ENCODE data around the gene POU2AF2. TPM values are rescaled to one million over a fixed set of nuclear protein-coding genes. Genes with fewer than 3 reads are reported as not detected.

POU2AF2 gene
- total RNA-seq, 1 donor from 2014 or later: not detected

DNA sequence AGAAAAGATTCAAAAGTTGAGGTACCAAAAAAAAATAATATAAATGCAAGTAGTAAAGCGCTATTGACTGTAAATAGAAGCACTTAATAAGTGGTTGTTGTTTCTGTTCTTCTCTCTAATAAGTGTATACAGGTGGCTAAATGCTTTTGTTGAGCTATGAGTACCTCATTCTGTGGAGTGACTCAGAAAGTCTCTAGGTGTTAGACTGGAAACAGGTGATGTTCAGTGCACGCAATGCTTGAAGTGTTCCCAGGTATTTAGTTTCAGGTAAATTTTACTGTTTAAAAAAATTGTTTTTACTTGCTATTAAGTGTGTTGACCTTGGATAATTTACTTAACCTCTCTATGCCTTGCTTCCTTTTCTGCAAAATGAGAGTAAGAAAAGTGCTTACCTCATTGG, 77.0 kb downstream of the POU2AF2 start:
- intact Hi-C loops (cut with DNase I): no loop called here
- no peak for DNase-seq (ENCODE audit: low spot score)

- DNase-seq (ENCODE audit: low spot score): no peak
- intact Hi-C loops (cut with DNase I): no loop called here
Measured at GRCh38 chr11:111324277-111324720, 78.8 kb downstream of the POU2AF2 start.

DNA sequence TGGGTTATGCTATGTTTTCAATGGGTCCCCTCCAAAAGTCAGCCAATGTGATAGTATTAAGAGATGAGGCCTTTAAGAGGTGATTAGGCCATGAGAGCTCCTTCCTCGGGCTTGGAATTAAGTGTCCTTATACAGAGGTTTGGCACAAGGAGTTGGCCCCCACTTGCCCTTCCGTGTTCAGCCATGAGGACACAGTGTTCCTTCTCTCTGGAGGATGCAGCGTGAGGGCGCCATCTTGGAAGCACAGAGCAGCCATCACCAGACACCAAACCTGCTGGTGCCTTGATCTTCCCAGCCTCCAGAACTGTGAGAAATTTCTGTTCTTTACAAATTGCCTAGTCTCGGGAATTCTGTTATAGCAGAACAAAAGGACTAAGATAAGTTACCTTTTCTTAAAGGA, 79.7 kb downstream of the POU2AF2 start:
- intact Hi-C loops (cut with DNase I): no loop called here
- no peak for DNase-seq (ENCODE audit: low spot score)

- intact Hi-C loops (cut with DNase I): no loop called here
- DNase-seq (ENCODE audit: low spot score): no peak
Measured at GRCh38 chr11:111326824-111327223, 81.3 kb downstream of the POU2AF2 start.

DNA sequence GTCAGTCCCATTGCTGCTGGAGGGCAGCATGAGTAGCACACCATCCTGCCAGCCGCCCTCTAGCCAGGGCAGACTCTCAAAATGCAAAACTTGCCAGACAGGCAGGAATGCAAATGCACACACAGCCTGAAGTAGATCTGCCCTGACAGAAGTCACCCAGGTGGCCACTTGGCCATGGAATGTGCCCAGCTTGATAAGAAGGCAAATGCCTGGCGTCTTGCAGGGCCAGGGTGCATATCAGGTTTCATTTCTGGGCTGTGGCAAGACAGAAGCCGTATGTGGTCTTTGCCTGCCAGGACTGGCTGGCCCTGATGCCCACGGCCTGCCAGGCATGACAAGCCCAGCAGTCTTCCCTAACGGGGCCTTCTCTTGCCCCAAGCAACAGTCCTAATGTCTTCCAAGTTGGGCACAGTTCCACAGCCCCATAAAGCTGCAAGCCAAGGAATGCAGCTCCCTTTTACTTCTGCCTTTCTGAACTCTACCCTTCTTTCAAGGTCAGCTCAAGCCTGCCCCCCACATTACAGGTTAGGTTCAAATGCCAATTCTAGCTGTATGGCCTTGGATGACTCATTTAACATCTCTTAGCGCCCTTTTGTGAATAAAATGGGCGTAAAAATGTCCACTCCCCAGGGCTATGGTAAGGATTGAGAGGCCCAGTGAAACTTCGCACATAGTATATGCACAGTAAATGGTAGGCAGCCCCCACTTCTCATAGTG, 82.5 kb downstream of the POU2AF2 start:
- intact Hi-C loops (cut with DNase I): no loop called here
- no peak for DNase-seq (ENCODE audit: low spot score)

GRCh38 chr11:111329306-111330204, 84.0 kb downstream of the POU2AF2 start:
- intact Hi-C loops (cut with DNase I): no loop called here
- DNase-seq (ENCODE audit: low spot score): no peak

DNA sequence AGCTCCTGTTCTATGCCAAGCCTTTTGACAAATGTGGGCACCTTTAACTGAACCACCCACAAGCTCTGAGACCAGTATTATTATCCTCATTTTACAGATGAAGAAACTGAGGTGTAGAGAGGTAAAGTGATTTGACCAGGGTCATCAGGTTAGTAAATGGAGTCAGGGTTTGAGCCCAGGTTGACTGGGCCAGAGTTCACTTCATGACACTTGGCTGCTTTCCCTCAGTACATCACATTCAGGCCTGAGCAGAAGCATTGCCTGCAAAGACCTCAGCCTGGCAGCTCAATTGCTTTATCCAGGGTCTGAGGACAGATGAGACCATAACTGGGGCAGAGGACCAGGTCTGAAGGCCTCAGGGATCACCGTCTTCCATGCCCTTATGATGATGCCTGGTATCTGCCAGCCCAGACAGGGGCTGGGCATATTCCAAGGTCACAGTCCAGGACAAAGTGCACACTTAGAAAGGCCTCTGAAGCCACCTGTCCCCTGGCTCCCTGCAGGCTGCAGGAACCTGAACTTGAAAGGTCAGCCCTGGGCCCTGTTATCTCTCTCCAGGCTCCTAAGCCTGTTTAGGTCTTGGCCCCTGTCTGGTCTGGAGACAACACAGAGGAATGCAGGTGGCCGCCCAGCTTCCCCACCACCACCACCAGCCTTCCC, 84.8 kb downstream of the POU2AF2 start:
- intact Hi-C loops (cut with DNase I): no loop called here

GRCh38 chr11:111331711-111332479, 86.4 kb downstream of the POU2AF2 start:
- intact Hi-C loops (cut with DNase I): no loop called here

More for the DNA sequence above, 84.8 kb downstream of the POU2AF2 start:
- DNase-seq (ENCODE audit: low spot score): no peak

DNA sequence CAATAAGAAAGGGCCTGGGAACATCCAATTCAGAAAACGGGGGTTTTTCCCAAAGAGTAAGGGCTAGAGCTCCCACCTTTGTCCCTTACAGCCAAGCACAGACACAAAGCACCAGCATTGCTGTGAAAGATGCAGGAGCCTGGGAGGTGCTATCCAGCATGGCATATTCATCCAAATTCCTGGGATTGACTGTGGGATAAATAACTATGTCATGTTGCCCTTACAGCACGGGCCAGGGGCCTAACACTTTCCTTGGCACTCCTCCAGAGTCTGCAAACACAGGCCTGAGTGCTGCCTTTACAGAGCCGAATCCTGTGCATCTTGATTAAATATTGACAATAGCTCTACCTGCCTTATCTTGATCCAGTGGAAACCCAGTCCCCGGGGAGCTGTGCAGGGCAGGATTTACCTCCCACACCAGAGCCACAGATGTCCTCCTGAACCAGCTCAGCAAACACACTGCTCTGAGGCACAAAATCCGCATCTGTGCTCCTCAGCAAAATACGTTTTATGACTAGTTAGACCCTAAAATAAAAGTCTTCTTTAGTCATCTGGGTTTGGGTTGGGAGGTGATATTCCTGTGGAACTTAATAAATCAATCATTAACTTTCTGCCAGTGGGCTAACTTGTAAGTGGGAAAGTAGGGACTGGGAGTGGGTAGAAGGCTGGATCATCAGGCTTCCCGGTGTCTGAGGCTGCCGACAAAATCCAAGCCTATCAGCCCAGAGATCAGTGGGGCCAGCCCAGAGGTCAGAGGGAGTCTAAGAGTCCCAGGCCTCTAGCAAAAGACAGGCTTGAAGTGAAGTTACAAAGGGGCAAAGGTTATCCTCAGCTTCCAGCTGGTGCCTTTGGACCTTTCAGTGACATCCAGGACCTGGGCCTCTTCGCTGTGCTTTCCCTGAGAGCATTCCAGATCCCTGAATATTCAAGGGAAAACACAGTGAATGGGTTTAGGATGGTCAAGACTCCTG, 89.3 kb downstream of the POU2AF2 start:
- DNase-seq (ENCODE audit: low spot score): no peak
- intact Hi-C loops (cut with DNase I): no loop called here

More at GRCh38 chr11:111331711-111332479, 86.4 kb downstream of the POU2AF2 start:
- DNase-seq (ENCODE audit: low spot score): no peak

- intact Hi-C loops (cut with DNase I): no loop called here
- DNase-seq (ENCODE audit: low spot score): no peak
Measured at GRCh38 chr11:111335549-111335948, 90.0 kb downstream of the POU2AF2 start.

Other genes starting within 250 kb of the POU2AF2 start
- not detected for gene POU2AF3, start 52.8 kb downstream of the POU2AF2 start, total RNA-seq
- gene POU2AF1, start 133.6 kb downstream of the POU2AF2 start, total RNA-seq: 0.13 TPM

Data from cardiac septum (tissue), 1 donor.